ENCODE data around the gene COL5A2.

Gene COL5A2

DNA sequence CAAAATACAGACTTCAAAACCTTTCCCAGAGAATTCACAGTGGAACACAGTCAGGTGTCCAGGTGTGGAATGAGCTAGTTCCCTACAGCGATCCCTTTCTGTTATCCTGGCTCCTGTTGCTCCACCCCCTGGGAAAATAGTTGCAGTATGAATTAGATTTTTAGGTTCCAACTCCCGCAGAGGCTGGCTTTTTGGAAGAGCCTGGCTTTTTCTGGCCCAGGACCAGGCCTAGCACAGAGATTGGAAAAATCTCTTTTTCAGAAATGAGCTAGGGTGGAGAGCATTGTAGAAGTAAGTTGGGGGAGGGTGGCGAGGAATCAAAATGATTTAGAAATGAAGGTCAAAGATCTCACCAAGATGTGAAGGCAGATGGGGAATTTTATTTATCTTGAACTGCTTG, 27.1 kb downstream of the COL5A2 start:
- no peak for DNase-seq (ENCODE audit: low read depth)
- TF ChIP-seq, protein P1, sequence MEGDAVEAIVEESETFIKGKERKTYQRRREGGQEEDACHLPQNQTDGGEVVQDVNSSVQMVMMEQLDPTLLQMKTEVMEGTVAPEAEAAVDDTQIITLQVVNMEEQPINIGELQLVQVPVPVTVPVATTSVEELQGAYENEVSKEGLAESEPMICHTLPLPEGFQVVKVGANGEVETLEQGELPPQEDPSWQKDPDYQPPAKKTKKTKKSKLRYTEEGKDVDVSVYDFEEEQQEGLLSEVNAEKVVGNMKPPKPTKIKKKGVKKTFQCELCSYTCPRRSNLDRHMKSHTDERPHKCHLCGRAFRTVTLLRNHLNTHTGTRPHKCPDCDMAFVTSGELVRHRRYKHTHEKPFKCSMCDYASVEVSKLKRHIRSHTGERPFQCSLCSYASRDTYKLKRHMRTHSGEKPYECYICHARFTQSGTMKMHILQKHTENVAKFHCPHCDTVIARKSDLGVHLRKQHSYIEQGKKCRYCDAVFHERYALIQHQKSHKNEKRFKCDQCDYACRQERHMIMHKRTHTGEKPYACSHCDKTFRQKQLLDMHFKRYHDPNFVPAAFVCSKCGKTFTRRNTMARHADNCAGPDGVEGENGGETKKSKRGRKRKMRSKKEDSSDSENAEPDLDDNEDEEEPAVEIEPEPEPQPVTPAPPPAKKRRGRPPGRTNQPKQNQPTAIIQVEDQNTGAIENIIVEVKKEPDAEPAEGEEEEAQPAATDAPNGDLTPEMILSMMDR (IDR thresholded peaks at IDR 0.05; ENCODE audit: insufficient read depth, low read depth, low read length, missing control alignments): no peak
- no peak overlapping the region for H3K4me3 ChIP-seq (ENCODE audit: low read length)

DNA sequence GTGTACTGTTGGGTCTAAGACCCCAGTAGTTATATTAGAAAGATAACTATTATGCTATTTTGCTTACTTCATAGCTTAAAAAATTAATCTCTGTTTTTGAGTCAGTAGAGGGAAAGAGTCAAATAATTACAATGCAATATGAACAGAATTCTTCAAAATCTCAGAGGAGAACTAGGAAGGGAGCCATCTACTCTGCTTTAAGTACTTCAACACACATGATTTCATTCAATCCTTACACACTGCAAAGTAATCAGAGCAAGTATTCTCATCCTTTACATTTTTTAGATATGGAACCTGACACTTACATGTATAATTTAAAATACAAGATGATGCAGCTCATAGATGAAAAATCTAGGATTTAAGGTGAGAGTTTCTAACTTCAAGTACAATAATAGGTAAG, 27.7 kb downstream of the COL5A2 start:
- no peak overlapping the region for H3K4me3 ChIP-seq (ENCODE audit: low read length)
- DNase-seq (ENCODE audit: low read depth): no peak
- TF ChIP-seq, protein P1 (IDR thresholded peaks at IDR 0.05; ENCODE audit: insufficient read depth, low read depth, low read length, missing control alignments): no peak

DNA sequence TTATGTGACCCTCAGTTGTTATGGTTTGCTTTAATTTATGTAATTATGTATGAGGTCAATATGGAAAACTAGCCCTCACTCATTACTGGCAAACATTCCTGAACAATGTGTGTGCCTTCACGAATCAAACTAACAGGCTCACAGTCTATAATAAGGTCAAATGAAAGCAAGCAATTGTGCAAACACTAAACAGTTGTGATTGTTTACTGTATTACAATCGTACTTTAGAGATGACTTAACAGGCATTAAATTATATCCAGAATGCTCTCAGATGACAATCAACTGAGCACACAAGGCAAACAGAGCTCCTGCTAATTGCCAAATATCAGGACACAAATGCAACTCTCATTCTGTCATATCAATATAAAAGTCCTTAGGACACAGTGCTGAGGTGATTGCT, 29.5 kb downstream of the COL5A2 start:
- TF ChIP-seq, protein P1 (IDR thresholded peaks at IDR 0.05; ENCODE audit: insufficient read depth, low read depth, low read length, missing control alignments): no peak
- peak; percentile 60 for DNase-seq (ENCODE audit: low read depth)
- H3K4me3 ChIP-seq (ENCODE audit: low read length): no peak overlapping the region

DNA sequence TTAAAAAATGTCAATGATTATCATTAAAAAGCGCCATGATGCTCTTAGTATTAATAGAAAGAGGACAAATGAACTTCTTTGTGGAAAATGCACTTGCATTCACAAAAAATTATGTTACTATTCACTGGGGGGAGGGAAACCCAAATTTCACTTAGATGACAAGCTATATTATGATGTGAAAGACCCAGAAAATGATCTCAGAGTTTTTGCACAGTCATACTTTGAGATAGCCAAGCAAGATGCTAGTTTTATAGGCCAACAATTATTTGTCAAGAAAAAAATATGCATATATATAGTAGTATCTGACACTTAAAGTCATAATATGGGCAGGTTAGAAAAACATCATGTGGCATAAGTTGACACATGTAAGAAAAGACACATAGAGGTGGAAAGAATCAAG, 31.6 kb downstream of the COL5A2 start:
- H3K4me3 ChIP-seq (ENCODE audit: low read length): no peak overlapping the region
- TF ChIP-seq, protein P1 (IDR thresholded peaks at IDR 0.05; ENCODE audit: insufficient read depth, low read depth, low read length, missing control alignments): no peak
- DNase-seq (ENCODE audit: low read depth): no peak

DNA sequence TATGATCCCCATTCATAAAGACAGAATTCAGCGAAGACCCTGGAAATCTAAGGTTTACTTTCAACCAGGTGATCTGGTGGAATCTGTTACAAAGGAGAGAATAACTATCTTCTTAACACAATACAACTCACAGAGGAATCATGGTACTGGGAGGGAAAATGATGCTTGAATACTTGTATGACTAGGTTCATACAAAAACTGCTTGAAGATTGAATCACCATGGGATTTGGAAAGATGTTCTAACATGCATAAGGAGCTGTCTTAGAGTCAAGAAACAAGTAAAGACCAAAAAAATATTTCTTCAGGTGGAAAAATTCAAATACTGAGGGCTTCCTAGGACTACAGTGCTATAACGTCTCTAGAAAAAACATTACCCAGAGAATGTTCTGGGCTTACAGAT, 32.2 kb downstream of the COL5A2 start:
- no peak overlapping the region for H3K4me3 ChIP-seq (ENCODE audit: low read length)
- TF ChIP-seq, protein P1 (IDR thresholded peaks at IDR 0.05; ENCODE audit: insufficient read depth, low read depth, low read length, missing control alignments): no peak
- DNase-seq (ENCODE audit: low read depth): peak; percentile 75

DNA sequence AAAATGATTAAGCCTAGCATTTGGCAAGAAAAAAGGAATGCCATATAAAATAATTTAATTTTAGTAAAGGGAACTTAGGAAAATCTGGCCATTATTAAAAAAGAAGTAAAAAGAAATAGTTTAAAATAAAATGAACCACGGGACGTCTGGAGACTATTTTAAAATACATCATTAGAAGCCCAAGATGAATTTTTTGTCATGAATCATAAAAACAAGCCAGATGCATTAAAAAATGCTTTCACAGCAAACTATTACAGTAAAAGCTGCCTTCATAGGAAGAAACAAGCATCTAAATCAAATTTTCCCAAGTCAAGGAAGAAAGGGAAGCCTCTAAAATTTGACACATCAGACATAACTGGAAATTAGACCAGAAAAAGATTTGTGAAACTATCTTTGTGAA, 33.0 kb downstream of the COL5A2 start:
- TF ChIP-seq, protein P1 (IDR thresholded peaks at IDR 0.05; ENCODE audit: insufficient read depth, low read depth, low read length, missing control alignments): no peak
- no peak overlapping the region for H3K4me3 ChIP-seq (ENCODE audit: low read length)
- no peak for DNase-seq (ENCODE audit: low read depth)

DNA sequence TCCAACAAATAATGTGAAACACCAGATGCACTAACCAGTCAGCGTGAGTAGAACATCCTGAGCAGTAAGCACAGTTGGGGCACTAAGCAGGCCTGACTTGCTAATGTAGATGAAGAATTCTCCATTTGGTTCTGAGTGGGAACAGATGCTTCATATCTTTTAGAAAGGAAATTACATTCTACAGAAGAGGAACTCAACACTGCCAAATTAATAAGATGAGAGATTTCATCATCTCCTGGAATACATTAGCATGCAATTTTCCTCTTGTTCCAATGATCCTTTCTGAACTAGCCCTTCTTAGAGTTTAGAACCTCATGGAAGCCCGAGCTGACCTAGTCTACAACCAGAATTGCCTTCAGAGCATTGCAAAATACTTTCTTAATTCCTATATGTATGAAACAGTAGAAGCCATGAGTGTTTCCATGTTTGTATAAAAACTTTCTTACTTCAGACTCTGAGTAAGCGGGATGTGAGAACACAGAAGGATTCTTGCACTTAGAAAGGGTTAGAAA, 34.8 kb downstream of the COL5A2 start:
- TF ChIP-seq, protein P1 (IDR thresholded peaks at IDR 0.05; ENCODE audit: insufficient read depth, low read depth, low read length, missing control alignments): no peak
- no peak for DNase-seq (ENCODE audit: low read depth)

More for the DNA sequence above, 34.8 kb downstream of the COL5A2 start:
- no peak overlapping the region for H3K4me3 ChIP-seq (ENCODE audit: low read length)

Measured in epithelial cell of esophagus (primary cell).